ENCODE measurements around the gene HMSD.

DNA sequence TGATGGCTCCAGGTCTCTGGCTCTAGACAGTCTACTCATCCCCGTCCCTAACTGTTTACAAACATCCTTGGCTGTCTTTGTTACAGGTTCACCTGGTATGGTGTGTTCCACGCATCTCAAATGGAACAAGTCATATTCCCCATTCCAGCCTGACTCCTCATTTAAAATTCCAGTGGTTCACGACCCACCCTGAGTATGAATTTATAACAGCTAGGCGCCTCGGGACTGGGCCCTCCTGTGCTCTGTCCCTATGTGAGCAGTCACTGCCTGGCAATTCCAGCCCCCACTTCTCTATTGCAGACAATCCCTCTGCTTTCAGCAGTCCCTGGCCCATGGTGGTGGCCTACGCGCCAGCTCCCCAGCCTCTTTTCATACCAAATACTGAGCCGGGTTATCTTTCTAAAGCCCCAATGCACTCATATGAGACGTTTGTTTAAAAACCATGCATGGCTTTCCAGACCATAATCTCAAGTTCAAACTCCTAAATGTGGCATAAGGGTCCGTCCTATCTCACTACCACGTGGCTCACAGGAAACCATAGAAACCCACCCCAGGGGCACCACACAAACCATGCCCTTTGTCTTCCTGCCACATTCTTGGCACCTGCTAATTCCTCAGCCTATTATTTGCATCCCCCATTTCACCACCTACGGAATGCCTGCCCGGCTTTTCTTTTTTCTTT is 22.4 kb downstream of the HMSD start:
- no peak for TF ChIP-seq POLR2A (IDR thresholded peaks at IDR 0.05; ENCODE audit: low read depth, low read length)
- no peak for TF ChIP-seq RAD21 (IDR thresholded peaks at IDR 0.05; ENCODE audit: low read length)
- no peak for TF ChIP-seq RFX5 (IDR thresholded peaks at IDR 0.05; ENCODE audit: low read depth, low read length)
- no peak for TF ChIP-seq CTCF (conservative IDR thresholded peaks at IDR 0.05; ENCODE audit: low read depth, low read length)
- TF ChIP-seq FOS (IDR thresholded peaks at IDR 0.05; ENCODE audit: low read depth, low read length): no peak
- no peak for TF ChIP-seq SMC3 (IDR thresholded peaks at IDR 0.05; ENCODE audit: low read depth, low read length)

All from IMR-90 (cell line).